ENCODE data around the gene CDC42EP4. TPM values are rescaled to one million over a fixed set of nuclear protein-coding genes. Genes with fewer than 3 reads are reported as not detected.

The CDC42EP4 gene
- total RNA-seq, 1 experiment from 2014 or later = 60.1 TPM

- CTCF ChIA-PET = no interaction called here
- Mint-ChIP-seq H3K36me3 (ENCODE audit: insufficient read depth, unreplicated experiment) (no peaks in the 10 kb centered on the region), H3K4me3 (ENCODE audit: low read depth, unreplicated experiment) (no peak overlapping the region), H3K9me3 (ENCODE audit: low read depth, unreplicated experiment) (no peaks in the 10 kb centered on the region), H3K27ac (ENCODE audit: unreplicated experiment) (no peak overlapping the region), H3K27me3 (ENCODE audit: unreplicated experiment) (no peaks in the 10 kb centered on the region), H3K4me1 (ENCODE audit: low read depth, unreplicated experiment) (no peaks in the 10 kb centered on the region)
- no peak for DNase-seq
- TF ChIP-seq CTCF (IDR thresholded peaks at IDR 0.05; ENCODE audit: unreplicated experiment) = no peak
- intact Hi-C loops (cut with micrococcal nuclease; ENCODE audit: unreplicated experiment) = no loop called here
- BruUV-seq (replicated peaks) = no TSS peak
Measured at GRCh38 chr17:73272906-73273218, 38.9 kb downstream of the CDC42EP4 start.

- CTCF ChIA-PET = no interaction called here
- H3K36me3 Mint-ChIP-seq (ENCODE audit: insufficient read depth, unreplicated experiment) = no peaks in the 10 kb centered on the region
- intact Hi-C loops (cut with micrococcal nuclease; ENCODE audit: unreplicated experiment) = no loop called here
- H3K4me1 Mint-ChIP-seq (ENCODE audit: low read depth, unreplicated experiment) = no peaks in the 10 kb centered on the region
- no peaks in the 10 kb centered on the region for H3K9me3 Mint-ChIP-seq (ENCODE audit: low read depth, unreplicated experiment)
- no peak overlapping the region for H3K4me3 Mint-ChIP-seq (ENCODE audit: low read depth, unreplicated experiment)
- no peak overlapping the region for H3K27ac Mint-ChIP-seq (ENCODE audit: unreplicated experiment)
- no peak for DNase-seq
- TF ChIP-seq CTCF (IDR thresholded peaks at IDR 0.05; ENCODE audit: unreplicated experiment) = no peak
- H3K27me3 Mint-ChIP-seq (ENCODE audit: unreplicated experiment) = no peaks in the 10 kb centered on the region
- no TSS peak for BruUV-seq (replicated peaks)
Measured at GRCh38 chr17:73271072-73271471, 40.7 kb downstream of the CDC42EP4 start.

- no peak overlapping the region for H3K27ac Mint-ChIP-seq (ENCODE audit: unreplicated experiment)
- no peaks in the 10 kb centered on the region for H3K27me3 Mint-ChIP-seq (ENCODE audit: unreplicated experiment)
- no peaks in the 10 kb centered on the region for H3K36me3 Mint-ChIP-seq (ENCODE audit: insufficient read depth, unreplicated experiment)
- H3K9me3 Mint-ChIP-seq (ENCODE audit: low read depth, unreplicated experiment) = no peaks in the 10 kb centered on the region
- no peak for TF ChIP-seq CTCF (IDR thresholded peaks at IDR 0.05; ENCODE audit: unreplicated experiment)
- DNase-seq = no peak
- no peak overlapping the region for H3K4me3 Mint-ChIP-seq (ENCODE audit: low read depth, unreplicated experiment)
- CTCF ChIA-PET = no interaction called here
- H3K4me1 Mint-ChIP-seq (ENCODE audit: low read depth, unreplicated experiment) = no peaks in the 10 kb centered on the region
- BruUV-seq (replicated peaks) = no TSS peak
- intact Hi-C loops (cut with micrococcal nuclease; ENCODE audit: unreplicated experiment) = no loop called here
Measured at GRCh38 chr17:73269791-73270190, 42.0 kb downstream of the CDC42EP4 start.

- BruUV-seq (replicated peaks) = no TSS peak
- no peak overlapping the region for H3K4me3 Mint-ChIP-seq (ENCODE audit: low read depth, unreplicated experiment)
- no peak for TF ChIP-seq CTCF (IDR thresholded peaks at IDR 0.05; ENCODE audit: unreplicated experiment)
- no peak for DNase-seq
- intact Hi-C loops (cut with micrococcal nuclease; ENCODE audit: unreplicated experiment) = no loop called here
- H3K36me3 Mint-ChIP-seq (ENCODE audit: insufficient read depth, unreplicated experiment) = no peaks in the 10 kb centered on the region
- H3K27me3 Mint-ChIP-seq (ENCODE audit: unreplicated experiment) = no peaks in the 10 kb centered on the region
- no peaks in the 10 kb centered on the region for H3K9me3 Mint-ChIP-seq (ENCODE audit: low read depth, unreplicated experiment)
- H3K27ac Mint-ChIP-seq (ENCODE audit: unreplicated experiment) = no peak overlapping the region
- CTCF ChIA-PET = no interaction called here
- no peaks in the 10 kb centered on the region for H3K4me1 Mint-ChIP-seq (ENCODE audit: low read depth, unreplicated experiment)
Measured at GRCh38 chr17:73269329-73269615, 42.5 kb downstream of the CDC42EP4 start.
